ENCODE data around the gene MTRF1L.

DNA sequence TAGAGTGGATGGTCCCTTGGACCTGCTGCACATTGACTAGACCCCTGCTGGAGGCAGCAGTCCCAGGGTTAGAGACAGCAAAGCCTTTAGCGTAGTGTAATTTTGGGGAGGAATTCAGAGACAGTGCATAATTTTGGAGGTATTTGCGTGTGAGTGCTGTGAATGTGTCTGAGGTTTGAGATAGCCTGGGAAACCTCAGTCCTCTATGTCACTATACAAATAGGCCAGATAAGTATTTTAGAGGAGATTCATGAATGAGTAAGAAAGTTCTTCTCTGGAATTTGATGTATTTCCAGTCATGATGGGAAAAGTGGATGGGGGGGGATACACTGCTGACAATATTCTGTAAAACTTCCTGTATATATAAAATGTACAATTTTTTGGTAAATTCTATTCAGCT lies 25.8 kb upstream of the MTRF1L start:
- TF ChIP-seq YY1 (IDR thresholded peaks at IDR 0.05; ENCODE audit: insufficient read depth, insufficient read length) (no peak), SUZ12 (IDR thresholded peaks at IDR 0.05; ENCODE audit: extremely low read depth, insufficient read depth, insufficient read length) (no peak)

All from NT2/D1 (cell line).